PC-3 (cell line): Measurements from ENCODE around the gene MTCH1. TPM values are rescaled to one million over a fixed set of nuclear protein-coding genes. Genes with fewer than 3 reads are reported as not detected.

Source experiments
- ATAC-seq: fragments of 200-7000 bp; cut with Tn5 transposase; 2 replicates; pipeline ENCODE4 v1.9.1; 2020; ENCODE audit warnings: mild to moderate bottlenecking, moderate library complexity
- BruUV-seq: library from RNA; stranded (reverse); fragments of 400-500 nt; replicated peaks from 2 replicates; lab custom pipeline; 2021; lab: Mats Ljungman, UMichigan
- CTCF ChIA-PET: fragments of 300-600 bp; sonication (Branson Sonifier 250); formaldehyde crosslinking; loops from one replicate; lab custom pipeline; 2022; ENCODE audit warnings: antibody characterized with exemption; lab: Charles Lee
- POLR2A ChIA-PET: fragments of 300-600 bp; sonication (Branson Sonifier 250); formaldehyde crosslinking; loops from one replicate; lab custom pipeline; 2022; ENCODE audit warnings: antibody characterized with exemption; ENCODE audit not compliant: unreplicated experiment; lab: Charles Lee
- DNase-seq: peaks from one replicate; pipeline ENCODE4 v3.0.0-alpha.2; 2015
- H2AFZ ChIP-seq: fragments of 300-600 bp; sonication (generic); 2 replicates; pipeline ENCODE4 v1.6.0; 2016; ENCODE audit warnings: antibody characterized with exemption, low read length
- H3F3A ChIP-seq: fragments of 300-600 bp; sonication (generic); one replicate; pipeline ENCODE4 v1.6.0; 2017; ENCODE audit warnings: antibody characterized with exemption, low read length, control low read depth, mild to moderate bottlenecking; ENCODE audit not compliant: unreplicated experiment
- H3K27ac ChIP-seq: fragments of 300-600 bp; sonication (generic); 2 replicates; pipeline ENCODE4 v1.5.1; 2016; ENCODE audit warnings: mild to moderate bottlenecking, low read length
- H3K27me3 ChIP-seq: fragments of 300-600 bp; sonication (generic); 2 replicates; pipeline ENCODE4 v1.6.1; 2016; ENCODE audit warnings: low read length, mixed read lengths
- H3K36me3 ChIP-seq: fragments of 300-600 bp; sonication (generic); 2 replicates; pipeline ENCODE4 v1.6.1; 2016; ENCODE audit warnings: low read depth, mixed run types, low read length, mixed read lengths
- H3K4me1 ChIP-seq: fragments of 300-600 bp; sonication (generic); 2 replicates; pipeline ENCODE4 v1.5.1; 2016; ENCODE audit warnings: low read length; ENCODE audit not compliant: insufficient read depth
- H3K4me2 ChIP-seq: fragments of 300-600 bp; sonication (generic); 2 replicates; pipeline ENCODE4 v1.6.0; 2016; ENCODE audit warnings: low read length
- H3K4me3 ChIP-seq: fragments of 300-600 bp; sonication (generic); 2 replicates; pipeline ENCODE4 v1.5.1; 2016; ENCODE audit warnings: mild to moderate bottlenecking, low read length, mixed read lengths
- H3K79me2 ChIP-seq: fragments of 300-600 bp; sonication (generic); 2 replicates; pipeline ENCODE4 v1.6.1; 2017; ENCODE audit warnings: low read length, mixed read lengths
- H3K9ac ChIP-seq: fragments of 300-600 bp; sonication (generic); 2 replicates; pipeline ENCODE4 v1.6.0; 2016; ENCODE audit warnings: mild to moderate bottlenecking, low read length
- H3K9me2 ChIP-seq: fragments of 300-600 bp; sonication (generic); replicated peaks from 2 replicates; pipeline ENCODE4 v1.6.1; 2016; ENCODE audit warnings: mixed run types, low read length, mixed read lengths
- H3K9me3 ChIP-seq: fragments of 300-600 bp; sonication (generic); 2 replicates; pipeline ENCODE4 v1.6.1; 2016; ENCODE audit warnings: low read length, mixed read lengths
- H4K20me1 ChIP-seq: fragments of 300-600 bp; sonication (generic); 2 replicates; pipeline ENCODE4 v1.6.1; 2016; ENCODE audit warnings: low read length, mixed read lengths
- CTCF ChIP-seq: fragments of 300-600 bp; sonication (generic); conservative IDR thresholded peaks from 2 replicates; pipeline ENCODE4 v1.5.1; 2017; ENCODE audit warnings: antibody characterized with exemption, low read depth, mild to moderate bottlenecking, low read length
- EZH2 ChIP-seq: fragments of 300-600 bp; sonication (generic); IDR thresholded peaks from one replicate; pipeline ENCODE4 v1.6.1; 2017; ENCODE audit warnings: antibody characterized with exemption, mild to moderate bottlenecking, low read length; ENCODE audit not compliant: unreplicated experiment
- EZH2phosphoT487 ChIP-seq: fragments of 300-600 bp; sonication (generic); IDR thresholded peaks from 2 replicates; pipeline ENCODE4 v1.6.1; 2018; ENCODE audit warnings: mild to moderate bottlenecking, antibody characterized with exemption, low read length, borderline replicate concordance
- intact Hi-C: fragments of 100-400 bp; cut with micrococcal nuclease; formaldehyde crosslinking; loops from 2 replicates; pipeline ENCODE4 v1.9.0; 2023
- total RNA-seq: library from RNA; depleted of rRNA; stranded (reverse); fragments of >200 nt; gene quantifications from 2 replicates; pipeline ENCODE4 v1.2.3, GENCODE V29; 2014

Gene MTCH1
- total RNA-seq, 1 experiment from 2014 or later, result 253 TPM

- POLR2A ChIA-PET, result no interaction called here
- Histone ChIP-seq H3K9ac (no peak overlapping the region), H3K9me2 (no peaks in the 10 kb centered on the region), H3K4me3 (no peak overlapping the region), H4K20me1 (no peaks in the 10 kb centered on the region), H3K27me3 (no peaks in the 10 kb centered on the region), H3K27ac (no peak overlapping the region), H2AFZ (no peak overlapping the region), H3K36me3 (no peaks in the 10 kb centered on the region; the same call in 1 of the 2 replicates), H3F3A (no peaks in the 10 kb centered on the region), H3K4me1 (peaks cover 14% of the 10 kb centered on the region), H3K79me2 (no peaks in the 10 kb centered on the region), H3K4me2 (no peak overlapping the region), H3K9me3 (no peaks in the 10 kb centered on the region)
- CTCF ChIA-PET, result no interaction called here
- no TSS peak for BruUV-seq
- TF ChIP-seq CTCF (no peak), EZH2phosphoT487 (no peak), EZH2 (no peak)
- intact Hi-C loops, result no loop called here
- ATAC-seq (no peak), DNase-seq (no peak)
These were observed 28.7 kb upstream of the MTCH1 start for GRCh38 chr6:37014667-37015066.

GRCh38 chr6:37013516-37014491 lies 27.8 kb upstream of the MTCH1 start:
- no peaks in the 10 kb centered on the region for H3K9me3 ChIP-seq
- ChIA-PET CTCF (no interaction called here), POLR2A (no interaction called here)
- DNase-seq, result no peak
- H3K36me3 ChIP-seq, result no peaks in the 10 kb centered on the region; the same call in 1 of the 2 replicates
- intact Hi-C loops, result no loop called here
- no peak overlapping the region for H3K4me2 ChIP-seq
- ATAC-seq, result no peak
- no peaks in the 10 kb centered on the region for H3K79me2 ChIP-seq
- no peaks in the 10 kb centered on the region for H3F3A ChIP-seq
- TF ChIP-seq EZH2 (no peak), CTCF (no peak), EZH2phosphoT487 (no peak)
- no peak overlapping the region for H3K9ac ChIP-seq
- H3K4me1 ChIP-seq, result peaks cover 5% of the 10 kb centered on the region
- no peak overlapping the region for H2AFZ ChIP-seq
- H3K9me2 ChIP-seq, result no peaks in the 10 kb centered on the region
- no peak overlapping the region for H3K4me3 ChIP-seq
- H4K20me1 ChIP-seq, result no peaks in the 10 kb centered on the region
- H3K27ac ChIP-seq, result no peak overlapping the region
- H3K27me3 ChIP-seq, result no peaks in the 10 kb centered on the region
- no TSS peak for BruUV-seq
